ENCODE measurements around the gene FOXN3.

DNA sequence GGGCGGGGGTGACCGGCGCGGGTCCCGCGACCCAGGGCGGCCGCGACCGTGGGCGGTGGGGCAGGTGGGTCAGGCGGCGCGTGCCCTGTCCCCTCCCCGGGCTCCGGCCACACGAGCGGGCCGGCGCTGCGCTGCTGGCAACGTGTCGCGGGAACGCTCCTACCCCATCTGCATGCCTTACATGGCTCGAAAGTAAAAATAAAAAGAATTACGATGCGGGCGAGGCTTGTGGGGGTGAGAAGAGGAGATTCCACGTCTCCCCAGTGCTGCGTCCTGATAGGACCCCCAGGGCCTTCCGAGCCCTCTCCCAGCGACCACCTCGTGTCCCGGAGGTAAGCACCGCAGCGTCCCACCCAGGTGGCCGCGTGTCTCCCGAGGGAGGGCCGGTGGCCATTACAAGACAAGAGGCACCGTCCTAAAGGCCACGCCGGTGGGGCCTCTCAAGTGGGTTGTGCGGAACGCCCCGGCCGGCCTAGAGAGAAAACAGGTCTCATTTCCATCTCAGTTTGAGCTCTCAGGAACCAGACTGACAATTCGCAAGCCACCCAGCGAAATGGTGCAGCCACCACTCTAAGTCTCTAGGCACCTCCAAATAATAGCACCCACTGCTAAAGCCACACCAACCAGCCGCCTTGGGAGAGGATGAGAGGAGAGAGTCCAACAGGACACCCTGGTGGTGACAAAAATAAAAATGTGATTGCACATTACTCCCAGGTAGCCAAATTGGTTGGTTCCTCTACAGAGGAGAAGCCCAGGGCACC lies 612 bp upstream of the FOXN3 start:
- TF ChIP-seq, protein P1, sequence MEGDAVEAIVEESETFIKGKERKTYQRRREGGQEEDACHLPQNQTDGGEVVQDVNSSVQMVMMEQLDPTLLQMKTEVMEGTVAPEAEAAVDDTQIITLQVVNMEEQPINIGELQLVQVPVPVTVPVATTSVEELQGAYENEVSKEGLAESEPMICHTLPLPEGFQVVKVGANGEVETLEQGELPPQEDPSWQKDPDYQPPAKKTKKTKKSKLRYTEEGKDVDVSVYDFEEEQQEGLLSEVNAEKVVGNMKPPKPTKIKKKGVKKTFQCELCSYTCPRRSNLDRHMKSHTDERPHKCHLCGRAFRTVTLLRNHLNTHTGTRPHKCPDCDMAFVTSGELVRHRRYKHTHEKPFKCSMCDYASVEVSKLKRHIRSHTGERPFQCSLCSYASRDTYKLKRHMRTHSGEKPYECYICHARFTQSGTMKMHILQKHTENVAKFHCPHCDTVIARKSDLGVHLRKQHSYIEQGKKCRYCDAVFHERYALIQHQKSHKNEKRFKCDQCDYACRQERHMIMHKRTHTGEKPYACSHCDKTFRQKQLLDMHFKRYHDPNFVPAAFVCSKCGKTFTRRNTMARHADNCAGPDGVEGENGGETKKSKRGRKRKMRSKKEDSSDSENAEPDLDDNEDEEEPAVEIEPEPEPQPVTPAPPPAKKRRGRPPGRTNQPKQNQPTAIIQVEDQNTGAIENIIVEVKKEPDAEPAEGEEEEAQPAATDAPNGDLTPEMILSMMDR (IDR thresholded peaks at IDR 0.05; ENCODE audit: low read depth, low read length): peak; percentile 67
- TF ChIP-seq EZH2phosphoT487 (IDR thresholded peaks at IDR 0.05; ENCODE audit: low read depth): no peak

Data from OCI-LY3 (cell line).